Ovary (tissue), 9 donors: Measurements from ENCODE around the gene ADA. TPM values are rescaled to one million over a fixed set of nuclear protein-coding genes. Genes with fewer than 3 reads are reported as not detected.
A peak's percentile ranks its signal among the peaks of the same experiment; 100 is the strongest.

Experiments used
- DNase-seq, 5 donors: peaks; one replicate each; pipeline ENCODE4 v3.0.0-alpha.2; 2019 to 2020
- H3K27ac ChIP-seq, 2 donors: fragments of 200-600 bp; one replicate each; pipeline versions ENCODE4 v1.5.1 to v1.8.0; 2019 to 2022
- H3K27me3 ChIP-seq: fragments of 200-600 bp; one replicate; pipeline ENCODE4 v1.8.0; 2022
- H3K36me3 ChIP-seq: fragments of 200-600 bp; sonication (generic); one replicate; pipeline ENCODE4 v1.5.1; 2019
- H3K4me1 ChIP-seq: one replicate; pipeline ENCODE4 v1.8.1; 2013; ENCODE audit warnings: mild to moderate bottlenecking, moderate library complexity; ENCODE audit not compliant: insufficient read depth
- H3K4me3 ChIP-seq: fragments of 200-600 bp; sonication (generic); one replicate; pipeline ENCODE4 v1.5.1; 2017
- H3K9me3 ChIP-seq, 2 donors: fragments of 200-600 bp in 1 of 2; sonication (generic) in 1 of 2; one replicate each; pipeline versions ENCODE4 v1.5.1 to v1.8.1; 2013 to 2019; ENCODE audit warnings: mild to moderate bottlenecking in 1 of 2, moderate library complexity in 1 of 2
- CTCF ChIP-seq, 3 donors: fragments of 450-650 bp in 2 of 3; fragments of 200-600 bp in 1 of 3; IDR thresholded peaks; one replicate each; pipeline versions ENCODE4 v1.5.1 to v1.8.0; 2016 to 2022; ENCODE audit warnings: antibody characterized with exemption in 3 of 3, mild to moderate bottlenecking in 1 of 3
- EP300 ChIP-seq: sonication (generic); formaldehyde crosslinking; IDR thresholded peaks from one replicate; pipeline ENCODE4 v1.6.1; 2017; ENCODE audit warnings: antibody characterized with exemption
- POLR2A ChIP-seq: fragments of 450-650 bp; IDR thresholded peaks from one replicate; pipeline ENCODE4 v1.6.1; 2017; ENCODE audit warnings: antibody characterized with exemption, mild to moderate bottlenecking, moderate library complexity
- WGBS, 3 donors: extraction: QIAGEN DNeasy Blood & Tissue Kit in 1 of 3; methylation state at CpG; one replicate each; pipeline versions ENCODE4 v1.1.5 to v1.1.7; 2013 to 2017; 5-methylcytosine and 5-hydroxymethylcytosine counted together
- intact Hi-C, 4 donors: fragments of 100-400 bp; cut with DNase I; formaldehyde crosslinking; loops; one replicate each; pipeline versions ENCODE4 v1.11.0 to v1.15.1; 2022 to 2023
- polyA plus RNA-seq, 2 donors: library from polyadenylated mRNA; stranded (reverse); fragments of 200-250 nt in 1 of 2; fragments of 350-450 nt in 1 of 2; fragmentation: Illumina TruSeq in 1 of 2; extraction: RNeasy Lipid Tissue Mini Kit (QIAGEN cat#74804) in 1 of 2; gene quantifications; one replicate each; pipeline ENCODE4 v1.2.3, GENCODE V29; 2013 to 2014
- total RNA-seq, 7 donors: library from RNA; depleted of rRNA in 2 of 7; stranded (reverse); fragments of >200 nt in 2 of 7; fragmentation: NEBNext Ultra II Directional in 3 of 7; extraction: Animal tissue kit (Norgen Biotek cat#: 25700) in 3 of 7; gene quantifications; one replicate each; pipeline versions ENCODE4 v1.1.0 to v1.2.4, GENCODE V29; 2016 to 2023
- donor health status: DM: no; HTN: no; CAD: no; lungs with moderate emphysema.
- donor health status: DM: no; HTN: no; CAD: no.
- donor health status: Bipolar disorder and iron deficiency.
- donor health status: DM: yes; HTN: yes; CAD: no.
- donor health status: DM: no; HTN: no; CAD: no.
- donor health status: DM: yes; HTN: yes; CAD: no.

The ADA gene
- total and polyA plus RNA-seq, 9 donors, result 1.1 to 7.4 (median 3.2) TPM

DNA sequence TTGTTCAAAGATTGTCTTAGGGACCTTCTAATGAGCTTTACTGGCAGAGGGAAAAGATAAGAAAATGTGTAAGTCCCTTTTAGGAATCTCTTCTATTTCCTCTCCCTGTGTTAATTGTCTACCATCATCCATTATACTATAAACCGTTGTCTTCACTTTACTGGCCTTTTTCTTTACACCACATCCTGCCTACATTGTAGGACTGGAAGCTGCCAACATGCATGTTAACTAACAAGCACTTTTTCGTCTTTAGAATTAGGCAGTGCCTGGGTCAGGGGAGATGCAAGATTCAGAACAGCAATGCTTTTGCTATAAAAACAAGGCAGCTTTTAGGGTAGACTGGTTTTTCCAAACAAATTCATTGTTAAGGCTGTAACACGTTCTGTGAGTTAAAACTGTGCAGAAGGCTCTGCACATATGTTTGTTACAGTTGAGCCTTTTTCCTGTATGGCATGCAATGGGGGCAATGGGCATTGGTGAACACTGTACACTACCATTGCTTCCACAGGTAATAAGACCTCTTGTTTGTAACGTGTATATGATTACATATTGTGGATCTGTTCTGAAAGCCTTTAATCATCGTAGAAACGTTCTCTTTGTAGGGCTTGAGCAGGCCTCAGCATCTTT, 80.0 kb downstream of the ADA start:
- H3K9me3 ChIP-seq, result no peaks in the 10 kb centered on the region
- no peak for DNase-seq
- TF ChIP-seq POLR2A, result no peak
- no peak for TF ChIP-seq EP300
- TF ChIP-seq CTCF (IDR thresholded peaks at IDR 0.05), result no peak
- H3K36me3 ChIP-seq, result no peaks in the 10 kb centered on the region
- H3K27ac ChIP-seq, result peak overlapping the region in 1 of 2 donors; percentile 64
- H3K4me3 ChIP-seq, result no peak overlapping the region
- peaks cover 13% of the 10 kb centered on the region for H3K4me1 ChIP-seq
- intact Hi-C loops, result no loop called here
- 82 to 85% (median 85%) methylated on average over 6 of the region's 6 CpGs for WGBS, 3 donors
- no peaks in the 10 kb centered on the region for H3K27me3 ChIP-seq

GRCh38 chr20:44570367-44570766, 81.1 kb downstream of the ADA start:
- Histone ChIP-seq H3K4me1 (peaks cover 13% of the 10 kb centered on the region), H3K27ac (no peak overlapping the region)
- TF ChIP-seq EP300 (no peak), POLR2A (no peak), CTCF (IDR thresholded peaks at IDR 0.05) (no peak)

More at GRCh38 chr20:44570367-44570766, 81.1 kb downstream of the ADA start:
- Histone ChIP-seq H3K4me3 (no peak overlapping the region), H3K27me3 (no peaks in the 10 kb centered on the region), H3K9me3 (no peaks in the 10 kb centered on the region), H3K36me3 (no peaks in the 10 kb centered on the region)
- intact Hi-C loops, result no loop called here
- 96 to 100% (median 97%) methylated on average over 1 of the region's 1 CpG for WGBS, 3 donors
- DNase-seq, result no peak

Other genes with a start within 250 kb of the ADA start
- gene TTPAL, start 175.8 kb downstream of the ADA start, total RNA-seq, result 10 to 100 TPM in 6 of 7 donors, 1 to 10 TPM in 1; 5.6 to 25.1 (median 12.4) TPM
- gene TTPAL, start 175.8 kb downstream of the ADA start, polyA plus RNA-seq, result 1 to 10 TPM; 3.1 to 7.4 TPM
- 100 to 1,000 TPM in 1 of 7 donors, 10 to 100 TPM in 6; 52.1 to 113 (median 90.1) TPM for gene SERINC3, start 129.6 kb downstream of the ADA start, total RNA-seq
- 100 to 1,000 TPM in 1 of 2 donors, 10 to 100 TPM in 1; 69.4 to 171 TPM for gene SERINC3, start 129.6 kb downstream of the ADA start, polyA plus RNA-seq
- gene PKIG, start 69.1 kb downstream of the ADA start, total RNA-seq, result 100 to 1,000 TPM in 1 of 7 donors, 10 to 100 TPM in 6; 37.0 to 114 (median 49.9) TPM
- gene PKIG, start 69.1 kb downstream of the ADA start, polyA plus RNA-seq, result 10 to 100 TPM; 46.9 to 74.9 TPM
- 100 to 1,000 TPM in 4 of 7 donors, 10 to 100 TPM in 3; 47.4 to 296 (median 148) TPM for gene CCN5, start 63.7 kb upstream of the ADA start, total RNA-seq
- 100 to 1,000 TPM; 183 to 196 TPM for gene CCN5, start 63.7 kb upstream of the ADA start, polyA plus RNA-seq
- 10 to 100 TPM in 1 of 7 donors, 1 to 10 TPM in 6; 2.6 to 21.6 (median 5.0) TPM for gene KCNK15, start 94.2 kb upstream of the ADA start, total RNA-seq
- 1 to 10 TPM in 1 of 2 donors, under 1 TPM in 1; 0.93 to 1.7 TPM for gene KCNK15, start 94.2 kb upstream of the ADA start, polyA plus RNA-seq
- gene RIMS4, start 158.8 kb upstream of the ADA start, total RNA-seq, result 10 to 100 TPM in 2 of 7 donors, 1 to 10 TPM in 4, under 1 TPM in 1; 0.95 to 17.2 (median 6.8) TPM
- 1 to 10 TPM; 2.4 to 3.0 TPM for gene RIMS4, start 158.8 kb upstream of the ADA start, polyA plus RNA-seq
- 100 to 1,000 TPM in 5 of 7 donors, 10 to 100 TPM in 2; 55.1 to 153 (median 117) TPM for gene YWHAB, start 234.0 kb upstream of the ADA start, total RNA-seq
- gene YWHAB, start 234.0 kb upstream of the ADA start, polyA plus RNA-seq, result 100 to 1,000 TPM in 1 of 2 donors, 10 to 100 TPM in 1; 70.1 to 252 TPM